Testis (tissue), 3 donors: ENCODE measurements around the gene CAMKV. TPM values are rescaled to one million over a fixed set of nuclear protein-coding genes. Genes with fewer than 3 reads are reported as not detected.
A peak's percentile ranks its signal among the peaks of the same experiment; 100 is the strongest.

Experiments used
- DNase-seq: peaks from one replicate; pipeline ENCODE4 v3.0.0-alpha.2; 2019
- H3K27ac ChIP-seq, 2 donors: fragments of 200-600 bp; sonication (generic); one replicate each; pipeline ENCODE4 v1.5.1; 2019
- H3K27me3 ChIP-seq: fragments of 200-600 bp; sonication (generic); one replicate; pipeline ENCODE4 v1.5.1; 2019
- H3K36me3 ChIP-seq: fragments of 200-600 bp; sonication (generic); one replicate; pipeline ENCODE4 v1.5.1; 2017; ENCODE audit warnings: low read depth; ENCODE audit errors: missing control alignments
- H3K4me1 ChIP-seq: fragments of 200-600 bp; sonication (generic); one replicate; pipeline ENCODE4 v1.5.1; 2019
- H3K4me3 ChIP-seq, 2 donors: fragments of 200-600 bp; sonication (generic); one replicate each; pipeline ENCODE4 v1.5.1; 2017 to 2019
- H3K9me3 ChIP-seq: fragments of 200-600 bp; sonication (generic); one replicate; pipeline ENCODE4 v1.5.1; 2017
- POLR2A ChIP-seq: fragments of 450-650 bp; IDR thresholded peaks from one replicate; pipeline ENCODE4 v1.6.1; 2017; ENCODE audit warnings: antibody characterized with exemption, mild to moderate bottlenecking, moderate library complexity
- WGBS, 2 donors: methylation state at CpG; one replicate each; pipeline ENCODE4 v1.1.5; 2018; 5-methylcytosine and 5-hydroxymethylcytosine counted together
- intact Hi-C: fragments of 100-400 bp; cut with DNase I; formaldehyde crosslinking; loops from one replicate; pipeline ENCODE4 v1.15.1; 2023; ENCODE audit warnings: low total_unique reads
- polyA plus RNA-seq: library from polyadenylated mRNA; stranded (reverse); fragments of 350-450 nt; fragmentation: Illumina TruSeq; extraction: RNeasy Lipid Tissue Mini Kit (QIAGEN cat#74804); gene quantifications from one replicate; pipeline ENCODE4 v1.2.3, GENCODE V29; 2014; ENCODE audit warnings: low read depth, low replicate concordance; ENCODE audit not compliant: insufficient read depth
- total RNA-seq, 2 donors: library from RNA; depleted of rRNA; stranded (reverse); fragments of >200 nt; gene quantifications; one replicate each; pipeline ENCODE4 v1.2.3, GENCODE V29; 2016
- TF ChIP-seq, protein P1 (sequence below), 3 experiments: fragments of 450-650 bp in 2 of 3; fragments of 200-600 bp in 1 of 3; sonication (generic) in 1 of 3; IDR thresholded peaks; one replicate each; pipeline ENCODE4 v1.5.1; 2016 to 2019; ENCODE audit warnings: antibody characterized with exemption in 3 of 3, mild to moderate bottlenecking in 2 of 3, moderate library complexity in 1 of 3

Gene CAMKV
- total and polyA plus RNA-seq, 3 donors from 2014 or later = 1.2 to 4.0 (median 2.3) TPM

DNA sequence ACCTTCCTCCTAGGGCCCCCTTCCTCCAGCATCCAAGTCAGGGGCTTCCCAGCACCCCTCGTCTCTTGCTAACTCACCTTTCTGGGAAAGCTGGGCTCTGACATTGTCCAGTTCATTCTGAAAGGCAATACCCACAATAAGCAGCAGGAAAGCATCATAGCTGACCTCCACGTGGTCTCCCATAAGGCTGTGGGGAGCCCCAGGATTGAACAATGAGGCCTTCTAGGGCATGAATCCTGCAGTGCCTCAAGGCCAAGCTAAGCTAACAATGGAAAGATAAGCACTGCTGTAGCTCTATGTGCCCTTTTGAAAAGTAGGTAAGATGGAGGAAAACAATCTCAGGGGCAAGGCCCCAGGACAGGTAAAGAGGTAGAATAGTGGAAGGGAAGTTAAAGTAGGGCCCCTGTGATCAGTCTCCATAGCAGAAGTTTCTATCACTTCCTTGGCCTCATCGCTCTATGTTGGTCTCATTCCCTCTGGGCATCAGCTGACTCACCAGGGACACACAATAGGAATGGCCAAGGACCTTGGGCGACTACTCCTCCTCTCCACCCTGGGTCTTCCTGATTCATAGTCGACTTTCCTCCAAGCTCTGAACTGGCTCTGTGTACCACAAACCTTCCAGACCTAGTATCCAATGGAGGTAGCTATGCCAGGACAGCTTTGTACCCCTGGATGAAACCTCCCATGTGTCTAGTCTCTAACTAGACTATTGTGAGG lies 25.1 kb downstream of the CAMKV start:
- Histone ChIP-seq H3K27me3 (no peaks in the 10 kb centered on the region), H3K4me3 (no peak overlapping the region), H3K9me3 (no peaks in the 10 kb centered on the region), H3K27ac (no peak overlapping the region), H3K4me1 (peaks cover 3% of the 10 kb centered on the region), H3K36me3 (no peaks in the 10 kb centered on the region)
- intact Hi-C loops = no loop called here
- TF ChIP-seq, protein P1, sequence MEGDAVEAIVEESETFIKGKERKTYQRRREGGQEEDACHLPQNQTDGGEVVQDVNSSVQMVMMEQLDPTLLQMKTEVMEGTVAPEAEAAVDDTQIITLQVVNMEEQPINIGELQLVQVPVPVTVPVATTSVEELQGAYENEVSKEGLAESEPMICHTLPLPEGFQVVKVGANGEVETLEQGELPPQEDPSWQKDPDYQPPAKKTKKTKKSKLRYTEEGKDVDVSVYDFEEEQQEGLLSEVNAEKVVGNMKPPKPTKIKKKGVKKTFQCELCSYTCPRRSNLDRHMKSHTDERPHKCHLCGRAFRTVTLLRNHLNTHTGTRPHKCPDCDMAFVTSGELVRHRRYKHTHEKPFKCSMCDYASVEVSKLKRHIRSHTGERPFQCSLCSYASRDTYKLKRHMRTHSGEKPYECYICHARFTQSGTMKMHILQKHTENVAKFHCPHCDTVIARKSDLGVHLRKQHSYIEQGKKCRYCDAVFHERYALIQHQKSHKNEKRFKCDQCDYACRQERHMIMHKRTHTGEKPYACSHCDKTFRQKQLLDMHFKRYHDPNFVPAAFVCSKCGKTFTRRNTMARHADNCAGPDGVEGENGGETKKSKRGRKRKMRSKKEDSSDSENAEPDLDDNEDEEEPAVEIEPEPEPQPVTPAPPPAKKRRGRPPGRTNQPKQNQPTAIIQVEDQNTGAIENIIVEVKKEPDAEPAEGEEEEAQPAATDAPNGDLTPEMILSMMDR (IDR thresholded peaks at IDR 0.05) = no peak
- no peak for TF ChIP-seq POLR2A
- WGBS, 2 donors = 61 to 63% methylated on average over 5 of the region's 5 CpGs
- no peak for DNase-seq

DNA sequence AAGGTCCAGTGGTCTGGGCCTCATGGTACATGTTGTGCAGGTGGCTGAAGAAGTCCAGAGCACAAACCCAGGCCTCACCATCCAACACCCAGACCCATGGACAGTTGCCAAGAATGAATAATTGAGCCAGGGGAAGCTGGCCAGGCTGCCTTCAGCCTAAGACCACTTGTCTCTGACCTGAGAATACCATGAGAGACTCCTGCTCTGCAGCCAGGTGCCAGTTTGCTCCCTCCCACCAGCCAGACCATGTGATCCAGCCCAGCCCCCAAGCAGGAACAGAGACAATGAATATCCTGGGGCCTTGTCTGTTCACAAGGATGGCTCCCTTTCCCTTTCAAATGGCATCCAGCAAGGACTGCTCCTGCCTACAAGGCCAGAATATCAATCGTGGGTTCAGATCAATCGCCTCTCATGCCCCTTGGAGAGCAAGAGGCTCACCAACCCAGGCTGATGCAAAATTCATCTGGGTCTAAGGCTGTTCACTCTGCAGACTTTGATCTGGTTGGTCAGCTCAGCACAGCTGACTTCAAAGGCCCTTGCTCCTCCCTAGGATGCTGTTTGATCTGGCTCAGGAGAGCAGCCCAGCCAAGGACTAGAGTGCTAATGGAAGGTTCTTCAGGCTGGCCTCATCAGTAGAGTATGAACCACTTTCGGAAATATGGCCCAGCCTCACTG lies 26.7 kb downstream of the CAMKV start:
- TF ChIP-seq POLR2A = no peak
- TF ChIP-seq, protein P1 (IDR thresholded peaks at IDR 0.05) = no peak
- DNase-seq = no peak
- H3K27me3 ChIP-seq = no peaks in the 10 kb centered on the region
- H3K4me1 ChIP-seq = peaks cover 3% of the 10 kb centered on the region
- WGBS, 2 donors = 82 to 83% methylated on average over 3 of the region's 3 CpGs
- no peak overlapping the region for H3K27ac ChIP-seq
- no peaks in the 10 kb centered on the region for H3K36me3 ChIP-seq
- H3K9me3 ChIP-seq = no peaks in the 10 kb centered on the region
- no peak overlapping the region for H3K4me3 ChIP-seq
- intact Hi-C loops = no loop called here

DNA sequence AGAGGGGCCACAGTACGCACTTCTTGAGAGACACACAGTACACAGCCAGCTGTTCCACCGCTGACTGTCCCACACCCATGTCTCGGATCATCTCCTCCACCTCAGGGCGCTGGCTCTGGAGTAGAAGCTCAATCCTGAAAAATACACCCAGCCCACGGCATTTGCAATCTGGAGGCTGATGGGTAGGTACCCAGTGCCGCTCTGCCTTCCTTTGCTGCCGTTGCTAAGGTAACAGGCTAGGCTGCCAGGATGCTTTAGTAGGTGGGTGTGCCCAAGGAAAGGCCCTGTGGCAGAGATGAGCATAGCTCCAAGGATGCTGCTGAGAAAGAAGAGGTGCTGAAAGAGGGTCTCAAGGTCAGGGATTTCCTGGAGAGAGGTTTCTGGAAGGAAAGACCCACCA lies 27.9 kb downstream of the CAMKV start:
- Histone ChIP-seq H3K4me1 (peaks cover 3% of the 10 kb centered on the region), H3K27me3 (no peaks in the 10 kb centered on the region), H3K36me3 (no peaks in the 10 kb centered on the region), H3K4me3 (no peak overlapping the region), H3K9me3 (no peaks in the 10 kb centered on the region), H3K27ac (no peak overlapping the region)
- WGBS, 2 donors = 95 to 98% methylated on average over 7 of the region's 7 CpGs
- TF ChIP-seq POLR2A = no peak
- TF ChIP-seq, protein P1 (IDR thresholded peaks at IDR 0.05) = no peak
- intact Hi-C loops = no loop called here
- DNase-seq = no peak

DNA sequence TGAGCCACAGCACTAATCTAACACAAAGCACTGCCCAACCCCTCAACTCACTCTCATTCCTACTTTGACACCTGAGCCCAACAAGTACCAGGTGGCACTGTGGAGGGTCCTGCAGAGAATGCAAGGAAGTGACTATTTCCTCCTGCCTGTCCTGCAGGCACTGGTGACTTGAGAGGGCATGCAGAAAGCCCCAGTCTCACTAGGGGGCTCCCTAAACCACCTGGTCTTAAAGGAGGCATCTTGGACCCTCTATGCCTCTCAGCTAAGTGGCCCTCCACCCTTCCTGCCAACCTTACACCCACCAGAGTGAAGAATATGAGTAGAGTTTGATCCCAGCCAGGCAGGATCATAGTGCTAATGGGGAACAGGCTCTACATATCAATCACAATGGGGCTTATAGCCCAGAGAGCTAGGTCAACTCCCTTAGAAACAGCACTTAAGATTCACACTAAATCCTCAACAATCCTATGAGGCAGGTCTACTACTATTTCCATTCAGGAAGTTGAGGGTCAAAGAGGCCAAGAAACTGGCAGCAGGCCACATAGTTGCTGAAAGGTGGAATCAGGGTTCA lies 28.5 kb downstream of the CAMKV start:
- intact Hi-C loops = no loop called here
- Histone ChIP-seq H3K9me3 (no peaks in the 10 kb centered on the region), H3K4me3 (no peak overlapping the region), H3K27ac (no peak overlapping the region), H3K36me3 (no peaks in the 10 kb centered on the region), H3K4me1 (peaks cover 3% of the 10 kb centered on the region), H3K27me3 (no peaks in the 10 kb centered on the region)
- peak; percentile 26 for DNase-seq
- TF ChIP-seq, protein P1 (IDR thresholded peaks at IDR 0.05) = no peak
- TF ChIP-seq POLR2A = no peak
